22Rv1 (cell line): ENCODE measurements around the gene BPIFB4.
"Not testable (repeated sequence)": the region's sequence is repeated elsewhere in the genome, so short reads cannot be mapped to it uniquely, and the experiment has no call there.

Source experiments
- H3K27ac ChIP-seq: fragments of 450-650 bp; 2 replicates; pipeline ENCODE4 v1.5.1; 2017
- ZFX ChIP-seq: fragments of 450-650 bp; IDR thresholded peaks from 2 replicates; pipeline ENCODE4 v1.6.1; 2017; ENCODE audit warnings: antibody characterized with exemption, borderline replicate concordance
- TF ChIP-seq, protein P1 (sequence below): fragments of 450-650 bp; IDR thresholded peaks from 2 replicates; pipeline ENCODE4 v1.5.1; 2017; ENCODE audit warnings: mild to moderate bottlenecking

BPIFB4 gene

DNA sequence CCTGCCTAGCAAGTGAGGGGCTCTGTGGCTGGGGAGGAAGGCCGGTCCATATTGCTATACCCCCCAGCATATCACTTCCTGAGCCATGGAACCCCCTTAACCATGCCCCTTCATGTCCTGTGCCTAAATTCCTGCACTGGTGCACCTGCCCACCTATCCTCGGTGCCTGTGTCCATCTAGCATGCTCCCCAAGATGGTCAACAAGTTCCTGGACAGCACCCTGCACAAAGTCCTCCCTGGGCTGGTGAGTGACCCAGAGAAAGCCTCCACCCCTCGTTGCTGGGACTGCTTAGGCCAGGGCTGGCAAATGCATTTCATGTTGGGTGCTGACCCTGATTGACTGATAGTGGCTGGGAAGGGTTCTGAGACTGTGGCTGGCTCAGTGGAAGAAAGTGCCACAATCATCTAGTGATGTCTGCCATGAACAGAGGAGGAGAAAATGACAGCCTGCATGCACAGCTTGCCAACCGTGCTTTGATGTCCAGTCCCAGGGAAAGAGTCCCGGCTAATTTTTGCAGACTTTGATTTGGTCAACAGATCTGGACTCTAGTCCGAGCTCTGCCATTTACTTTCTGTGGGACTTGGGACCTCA, 44.4 kb upstream of the BPIFB4 start:
- H3K27ac ChIP-seq, result no peak overlapping the region

DNA sequence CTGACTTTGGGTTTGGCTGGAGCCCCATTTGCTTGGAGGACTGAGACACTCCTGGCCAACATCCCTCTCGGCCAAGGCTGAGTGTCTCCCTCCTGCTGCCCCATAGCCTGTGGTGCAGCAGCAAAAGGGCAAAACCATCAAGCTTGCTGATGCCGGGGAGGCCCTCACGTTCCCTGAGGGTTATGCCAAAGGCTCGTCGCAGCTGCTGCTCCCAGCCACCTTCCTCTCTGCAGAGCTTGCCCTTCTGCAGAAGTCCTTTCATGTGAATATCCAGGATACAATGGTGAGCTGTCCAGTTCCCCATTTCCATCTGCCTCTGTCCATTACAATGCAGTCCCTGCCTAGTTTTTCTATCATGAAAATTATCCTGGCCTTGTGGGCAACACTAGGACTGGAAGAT, 42.0 kb upstream of the BPIFB4 start:
- no peak overlapping the region for H3K27ac ChIP-seq
- no peak for TF ChIP-seq ZFX
- TF ChIP-seq, protein P1, sequence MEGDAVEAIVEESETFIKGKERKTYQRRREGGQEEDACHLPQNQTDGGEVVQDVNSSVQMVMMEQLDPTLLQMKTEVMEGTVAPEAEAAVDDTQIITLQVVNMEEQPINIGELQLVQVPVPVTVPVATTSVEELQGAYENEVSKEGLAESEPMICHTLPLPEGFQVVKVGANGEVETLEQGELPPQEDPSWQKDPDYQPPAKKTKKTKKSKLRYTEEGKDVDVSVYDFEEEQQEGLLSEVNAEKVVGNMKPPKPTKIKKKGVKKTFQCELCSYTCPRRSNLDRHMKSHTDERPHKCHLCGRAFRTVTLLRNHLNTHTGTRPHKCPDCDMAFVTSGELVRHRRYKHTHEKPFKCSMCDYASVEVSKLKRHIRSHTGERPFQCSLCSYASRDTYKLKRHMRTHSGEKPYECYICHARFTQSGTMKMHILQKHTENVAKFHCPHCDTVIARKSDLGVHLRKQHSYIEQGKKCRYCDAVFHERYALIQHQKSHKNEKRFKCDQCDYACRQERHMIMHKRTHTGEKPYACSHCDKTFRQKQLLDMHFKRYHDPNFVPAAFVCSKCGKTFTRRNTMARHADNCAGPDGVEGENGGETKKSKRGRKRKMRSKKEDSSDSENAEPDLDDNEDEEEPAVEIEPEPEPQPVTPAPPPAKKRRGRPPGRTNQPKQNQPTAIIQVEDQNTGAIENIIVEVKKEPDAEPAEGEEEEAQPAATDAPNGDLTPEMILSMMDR, result no peak

More for the DNA sequence above, 44.4 kb upstream of the BPIFB4 start:
- no peak for TF ChIP-seq ZFX
- TF ChIP-seq, protein P1, result no peak

DNA sequence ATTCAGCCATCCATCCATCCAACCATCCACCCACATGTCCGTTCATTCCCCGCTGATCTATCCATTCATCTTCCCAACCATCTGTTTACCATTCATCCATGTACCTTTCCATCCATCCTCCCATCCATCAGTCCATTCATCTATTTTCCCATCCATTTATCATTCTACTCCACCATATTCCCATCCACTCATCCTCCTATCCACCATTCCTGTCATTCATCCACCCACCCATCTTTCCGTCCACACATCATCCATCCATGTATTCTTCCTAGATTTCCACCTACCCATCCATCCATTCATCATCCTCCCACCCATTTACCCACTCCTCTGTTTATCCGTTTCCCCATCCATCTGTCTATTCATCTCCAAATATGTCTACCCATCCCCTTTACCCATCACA, 41.2 kb upstream of the BPIFB4 start:
- TF ChIP-seq, protein P1, result no peak
- TF ChIP-seq ZFX, result no peak
- H3K27ac ChIP-seq, result no peak overlapping the region

DNA sequence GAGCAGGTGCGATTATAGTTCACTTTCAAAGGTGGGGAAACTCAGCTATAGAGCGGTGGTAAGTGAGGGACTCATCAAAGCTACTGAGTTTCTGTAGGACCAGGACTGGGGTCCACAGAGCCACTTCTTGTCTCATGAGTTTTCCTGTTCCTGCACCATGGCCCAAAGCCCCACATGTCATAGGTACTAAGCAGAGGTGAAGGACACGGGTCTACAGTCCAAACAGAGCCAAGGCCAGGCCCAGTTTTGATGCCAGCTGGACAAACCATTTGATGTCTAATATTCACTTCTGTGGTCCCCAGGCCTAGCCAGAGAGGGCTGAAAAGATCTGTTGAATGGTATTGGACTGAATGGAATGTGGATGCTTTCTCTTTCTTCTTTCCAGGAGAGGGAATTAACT, 37.0 kb upstream of the BPIFB4 start:
- TF ChIP-seq, protein P1, result no peak
- TF ChIP-seq ZFX, result no peak

DNA sequence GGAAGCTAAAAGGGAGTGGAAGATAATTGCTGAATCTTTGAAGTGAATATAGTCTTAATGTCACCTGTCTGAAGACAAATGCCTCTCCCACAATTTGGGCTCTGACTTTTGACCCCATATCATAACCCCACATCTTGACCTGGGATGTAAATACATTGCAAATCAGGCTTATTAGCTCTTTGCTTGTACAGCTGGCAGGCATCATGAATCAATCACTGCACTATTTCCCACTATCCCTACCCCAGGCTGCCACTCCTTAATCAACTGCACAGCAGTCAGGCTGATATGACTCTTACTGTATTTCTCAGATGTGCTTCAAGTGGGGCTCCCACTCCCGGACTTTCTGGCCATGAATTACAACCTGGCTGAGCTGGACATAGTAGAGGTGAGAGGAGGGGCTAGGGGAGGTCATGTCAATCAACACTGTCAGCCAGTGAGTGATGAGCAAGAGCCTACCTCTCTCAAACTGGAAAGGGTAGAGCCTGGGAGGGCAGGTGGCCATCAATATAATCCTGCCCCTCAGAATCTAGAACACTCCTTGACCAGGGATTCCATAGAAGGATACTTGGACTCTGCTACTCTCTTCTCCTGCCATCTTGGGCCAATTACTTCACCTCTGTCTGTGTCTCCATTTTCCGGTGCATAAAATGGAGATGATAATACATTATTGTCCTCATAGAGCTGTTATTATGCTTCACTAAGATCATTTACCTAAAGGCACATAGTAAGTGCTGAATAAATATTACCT, 36.3 kb upstream of the BPIFB4 start:
- no peak overlapping the region for H3K27ac ChIP-seq
- TF ChIP-seq, protein P1, result no peak
- TF ChIP-seq ZFX, result no peak

More for the DNA sequence above, 37.0 kb upstream of the BPIFB4 start:
- H3K27ac ChIP-seq, result no peak overlapping the region

DNA sequence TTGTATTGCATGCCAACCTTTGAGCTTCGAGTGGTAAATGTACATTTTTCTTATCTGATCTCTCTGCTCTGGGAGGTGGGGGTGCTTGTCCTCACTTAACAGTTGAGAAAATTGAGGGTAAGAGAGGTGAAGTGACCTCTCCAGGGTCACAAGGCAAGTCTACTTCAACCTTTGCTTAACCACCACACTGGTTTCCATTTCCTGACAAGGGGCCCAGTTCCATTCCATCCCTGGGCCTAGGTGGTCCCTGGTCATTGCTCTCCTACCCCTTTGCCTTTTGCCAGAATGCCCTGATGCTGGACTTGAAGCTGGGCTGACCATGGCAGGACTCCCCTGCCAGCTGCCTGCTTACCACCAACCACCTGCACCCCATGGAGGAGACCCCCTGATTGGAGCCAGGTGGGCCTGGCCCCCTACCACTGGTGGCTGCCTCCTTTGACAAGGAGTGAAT, 35.7 kb upstream of the BPIFB4 start:
- H3K27ac ChIP-seq, result no peak overlapping the region
- TF ChIP-seq ZFX, result no peak
- TF ChIP-seq, protein P1, result no peak

DNA sequence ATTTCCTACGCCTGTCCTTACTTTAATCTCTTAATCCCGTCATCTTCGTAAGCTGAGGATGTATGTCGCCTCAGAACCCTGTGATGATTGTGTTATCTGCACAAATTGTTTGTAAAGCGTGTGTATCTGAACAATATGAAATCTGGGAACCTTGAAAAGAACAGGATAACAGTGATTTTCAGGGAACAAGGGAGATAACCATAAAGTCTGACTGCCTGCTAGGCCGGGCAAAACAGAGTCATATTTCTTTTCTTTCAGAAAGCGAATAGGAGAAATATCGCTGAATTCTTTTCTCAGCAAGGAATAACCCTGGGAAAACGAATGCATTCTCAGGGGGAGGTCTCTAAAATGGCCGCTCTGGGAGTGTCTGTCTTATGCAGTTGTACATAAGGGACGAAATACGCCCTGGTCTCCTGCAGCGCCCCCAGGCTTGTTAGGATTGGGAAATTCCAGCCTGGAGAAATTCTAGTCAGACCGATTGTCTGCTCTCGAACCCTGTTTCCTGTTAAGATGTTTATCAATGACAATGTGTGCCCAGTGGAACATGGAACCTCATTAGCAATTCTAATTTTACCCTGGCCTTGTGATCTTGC, 34.2 kb upstream of the BPIFB4 start:
- not testable (repeated sequence) for H3K27ac ChIP-seq
